ENCODE results near the gene SHROOM3. TPM values are rescaled to one million over a fixed set of nuclear protein-coding genes. Genes with fewer than 3 reads are reported as not detected.

The SHROOM3 gene
- total and polyA plus RNA-seq, 8 donors, result 6.1 to 212 (median 77.6) TPM

DNA sequence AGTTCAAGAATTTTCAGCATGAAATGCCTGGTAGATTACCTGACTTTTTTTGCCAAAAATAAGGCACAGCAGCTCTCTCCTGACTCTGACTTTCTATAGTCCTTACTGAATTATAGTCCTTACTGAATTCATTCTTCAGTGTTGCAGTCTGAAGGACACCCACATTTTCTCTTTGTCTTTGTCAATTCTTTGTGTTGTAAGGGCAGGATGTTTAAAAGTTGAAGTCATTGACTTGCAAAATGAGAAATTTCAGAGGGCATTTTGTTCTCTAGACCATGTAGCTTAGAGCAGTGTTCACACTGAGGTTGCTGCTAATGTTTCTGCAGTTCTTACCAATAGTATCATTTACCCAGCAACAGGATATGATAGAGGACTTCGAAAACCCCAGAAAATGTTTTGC lies 295.0 kb downstream of the SHROOM3 start:
- 85 to 98% (median 91%) methylated on average over 1 of the region's 1 CpG for WGBS, 5 donors
- intact Hi-C loops (cut with DNase I; ENCODE audit: low total_unique reads), result no loop called here

GRCh38 chr4:76732246-76732645 lies 297.2 kb downstream of the SHROOM3 start:
- H3K27ac ChIP-seq, result peak overlapping the region; percentile 1 to 57 (median 56)
- H3K36me3 ChIP-seq, result peaks cover 0 to 24% (median 9%) of the 10 kb centered on the region in 4 donors
- TF ChIP-seq POLR2AphosphoS5 (IDR thresholded peaks at IDR 0.05) (no peak), CTCF (IDR thresholded peaks at IDR 0.05) (no peak), EP300 (IDR thresholded peaks at IDR 0.05) (no peak), POLR2A (IDR thresholded peaks at IDR 0.05) (no peak)
- H3K4me3 ChIP-seq, result no peak overlapping the region
- 53 to 93% (median 67%) methylated on average over 1 of the region's 1 CpG for WGBS, 5 donors
- no peaks in the 10 kb centered on the region for H3K27me3 ChIP-seq
- H3K9me3 ChIP-seq, result no peaks in the 10 kb centered on the region
- peaks cover 0 to 62% (median 35%) of the 10 kb centered on the region in 4 donors for H3K4me1 ChIP-seq
- DNase-seq, result no peak
- intact Hi-C loops (cut with DNase I; ENCODE audit: low total_unique reads), result no loop called here

More for the DNA sequence above, 295.0 kb downstream of the SHROOM3 start:
- peaks cover 0 to 50% (median 29%) of the 10 kb centered on the region in 4 donors for H3K4me1 ChIP-seq
- H3K4me3 ChIP-seq, result no peak overlapping the region
- TF ChIP-seq CTCF (IDR thresholded peaks at IDR 0.05), result no peak
- TF ChIP-seq POLR2AphosphoS5 (IDR thresholded peaks at IDR 0.05), result no peak
- TF ChIP-seq POLR2A (IDR thresholded peaks at IDR 0.05), result no peak
- no peak for TF ChIP-seq EP300 (IDR thresholded peaks at IDR 0.05)
- H3K27me3 ChIP-seq, result no peaks in the 10 kb centered on the region
- peaks cover 0 to 19% (median 7%) of the 10 kb centered on the region in 4 donors for H3K36me3 ChIP-seq
- H3K9me3 ChIP-seq, result no peaks in the 10 kb centered on the region
- peak overlapping the region in 2 of 5 donors; percentile 8 to 64 for H3K27ac ChIP-seq
- DNase-seq, result no peak

DNA sequence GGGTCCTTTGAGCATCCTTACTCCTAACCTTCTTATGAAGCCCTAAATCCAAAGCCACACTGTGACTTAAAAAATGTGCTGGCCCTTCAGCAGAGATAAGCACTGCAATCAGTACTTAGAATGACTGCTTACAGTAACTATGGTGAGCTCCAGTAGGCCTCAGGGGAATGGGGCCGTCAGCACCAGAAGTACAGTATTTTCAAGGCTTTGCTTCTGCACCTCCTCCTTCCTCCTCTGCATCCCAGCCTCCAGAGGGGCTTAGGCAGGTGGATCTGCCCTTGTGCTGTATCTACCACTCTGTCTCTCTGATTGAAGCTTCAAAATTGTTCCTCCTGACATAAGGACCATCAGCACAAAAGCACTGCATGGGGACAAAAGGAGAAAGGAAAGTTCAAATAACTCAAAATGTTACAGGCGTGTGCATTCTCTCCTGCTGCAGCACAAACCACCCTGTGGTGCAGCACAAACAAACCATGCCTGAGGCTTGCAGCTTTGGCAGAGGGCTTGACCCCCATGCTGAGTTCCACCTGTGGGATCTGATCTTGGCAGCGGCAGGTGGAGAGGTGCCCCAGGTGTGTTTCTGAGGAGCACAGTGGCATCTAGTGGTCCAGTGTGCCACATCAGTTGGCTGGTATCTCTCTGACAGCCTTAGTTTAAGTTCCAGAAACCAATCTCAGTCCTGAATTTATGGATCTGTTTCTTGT lies 298.2 kb downstream of the SHROOM3 start:
- Histone ChIP-seq H3K9me3 (no peaks in the 10 kb centered on the region), H3K27me3 (no peaks in the 10 kb centered on the region), H3K4me3 (no peak overlapping the region), H3K4me1 (peaks cover 0 to 68% (median 35%) of the 10 kb centered on the region in 4 donors), H3K27ac (peak overlapping the region in 4 of 5 donors; percentile 14 to 57 (median 45)), H3K36me3 (peaks cover 0 to 24% (median 9%) of the 10 kb centered on the region in 4 donors)
- TF ChIP-seq CTCF (IDR thresholded peaks at IDR 0.05) (peak in 4 of 7 experiments; percentile 5 to 64 (median 20)), POLR2AphosphoS5 (IDR thresholded peaks at IDR 0.05) (peak in 1 of 3 donors; percentile 26), POLR2A (IDR thresholded peaks at IDR 0.05) (no peak), EP300 (IDR thresholded peaks at IDR 0.05) (no peak)
- 28 to 48% (median 39%) methylated on average over 3 of the region's 3 CpGs for WGBS, 5 donors
- peak; percentile 63 to 73 for DNase-seq
- intact Hi-C loops (cut with DNase I; ENCODE audit: low total_unique reads), result no loop called here

DNA sequence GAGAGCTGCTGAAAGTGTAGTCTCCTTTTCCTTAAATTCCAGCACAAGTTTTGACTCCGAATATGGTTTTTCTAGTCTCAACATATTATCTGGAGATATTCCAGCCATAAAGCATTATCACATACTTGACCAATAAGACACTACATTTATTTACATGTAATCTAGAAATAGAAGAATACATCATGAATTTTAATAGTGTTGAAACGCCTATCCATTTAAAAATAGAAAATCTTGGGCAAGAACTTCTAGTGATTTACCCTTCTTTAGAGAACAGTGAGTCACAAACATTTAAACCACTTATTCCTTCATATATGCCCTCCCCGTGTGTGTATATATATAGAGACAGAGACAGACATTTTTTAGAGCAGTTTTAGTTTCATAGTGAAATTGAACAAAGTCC lies 301.4 kb downstream of the SHROOM3 start:
- peak overlapping the region in 4 of 5 donors; percentile 32 to 81 (median 68) for H3K27ac ChIP-seq
- H3K27me3 ChIP-seq, result no peaks in the 10 kb centered on the region
- H3K4me3 ChIP-seq, result no peak overlapping the region
- 58 to 70% (median 69%) methylated on average over 3 of the region's 3 CpGs for WGBS, 5 donors
- DNase-seq, result peak in 1 of 2 donors; percentile 40
- no peaks in the 10 kb centered on the region for H3K9me3 ChIP-seq
- peaks cover 7 to 54% (median 34%) of the 10 kb centered on the region in 4 donors for H3K4me1 ChIP-seq
- peaks cover 20 to 54% (median 36%) of the 10 kb centered on the region in 4 donors for H3K36me3 ChIP-seq
- intact Hi-C loops (cut with DNase I; ENCODE audit: low total_unique reads), result no loop called here
- TF ChIP-seq POLR2A (IDR thresholded peaks at IDR 0.05) (no peak), EP300 (IDR thresholded peaks at IDR 0.05) (no peak), CTCF (IDR thresholded peaks at IDR 0.05) (no peak), POLR2AphosphoS5 (IDR thresholded peaks at IDR 0.05) (no peak)

Data from stomach (tissue), 9 donors.